ENCODE measurements around the gene ELF4.

DNA sequence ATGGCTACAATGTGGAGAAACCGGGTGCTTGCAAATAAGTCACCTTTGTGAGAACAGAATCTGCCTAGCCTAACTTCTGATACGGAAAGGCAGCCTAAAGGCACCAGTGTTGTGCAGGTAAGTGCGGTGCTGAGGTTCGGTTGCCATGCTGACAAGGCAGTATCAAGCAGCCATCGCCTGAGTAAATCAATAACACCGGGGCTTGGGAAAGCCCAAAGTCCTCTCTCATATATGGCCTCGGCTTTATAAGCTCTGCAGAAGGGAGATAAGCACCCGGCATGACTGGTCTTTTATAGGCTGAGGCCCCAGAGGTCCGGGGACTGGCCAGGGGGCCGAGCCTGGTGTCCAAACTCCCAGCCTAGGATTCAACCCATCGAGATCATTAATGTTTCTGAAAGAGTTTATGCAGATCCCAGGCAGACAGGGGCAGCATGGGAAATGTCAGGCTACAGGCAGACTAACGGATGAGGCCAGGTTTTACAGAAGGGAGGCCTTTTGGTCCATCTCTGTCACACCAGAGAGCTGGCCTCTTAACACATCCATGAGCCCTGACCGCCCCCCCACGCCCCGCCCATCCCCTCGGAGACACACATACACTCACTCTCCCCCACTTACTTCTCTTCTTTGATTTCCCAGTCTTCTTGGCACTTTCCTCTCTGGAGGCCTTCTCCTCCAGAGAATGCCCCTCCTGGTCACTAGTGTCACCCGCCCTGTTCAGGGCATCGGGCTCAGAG lies 38.5 kb downstream of the ELF4 start:
- TF ChIP-seq, protein P1, sequence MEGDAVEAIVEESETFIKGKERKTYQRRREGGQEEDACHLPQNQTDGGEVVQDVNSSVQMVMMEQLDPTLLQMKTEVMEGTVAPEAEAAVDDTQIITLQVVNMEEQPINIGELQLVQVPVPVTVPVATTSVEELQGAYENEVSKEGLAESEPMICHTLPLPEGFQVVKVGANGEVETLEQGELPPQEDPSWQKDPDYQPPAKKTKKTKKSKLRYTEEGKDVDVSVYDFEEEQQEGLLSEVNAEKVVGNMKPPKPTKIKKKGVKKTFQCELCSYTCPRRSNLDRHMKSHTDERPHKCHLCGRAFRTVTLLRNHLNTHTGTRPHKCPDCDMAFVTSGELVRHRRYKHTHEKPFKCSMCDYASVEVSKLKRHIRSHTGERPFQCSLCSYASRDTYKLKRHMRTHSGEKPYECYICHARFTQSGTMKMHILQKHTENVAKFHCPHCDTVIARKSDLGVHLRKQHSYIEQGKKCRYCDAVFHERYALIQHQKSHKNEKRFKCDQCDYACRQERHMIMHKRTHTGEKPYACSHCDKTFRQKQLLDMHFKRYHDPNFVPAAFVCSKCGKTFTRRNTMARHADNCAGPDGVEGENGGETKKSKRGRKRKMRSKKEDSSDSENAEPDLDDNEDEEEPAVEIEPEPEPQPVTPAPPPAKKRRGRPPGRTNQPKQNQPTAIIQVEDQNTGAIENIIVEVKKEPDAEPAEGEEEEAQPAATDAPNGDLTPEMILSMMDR (conservative IDR thresholded peaks at IDR 0.05; ENCODE audit: low read length): no peak
- no peak for TF ChIP-seq EZH2phosphoT487 (IDR thresholded peaks at IDR 0.05; ENCODE audit: borderline replicate concordance)
